Measurements from ENCODE around the gene GRM7.

The GRM7 gene

GRCh38 chr3:7432610-7433009, 571.7 kb downstream of the GRM7 start:
- no peak for TF ChIP-seq CTCF (IDR thresholded peaks at IDR 0.05; ENCODE audit: insufficient read depth, low read depth, low read length, missing control alignments)
- no peak overlapping the region for H3K4me3 ChIP-seq (ENCODE audit: low read depth, low read length)
- no peak for DNase-seq (ENCODE audit: low read depth)

GRCh38 chr3:7433073-7433472, 572.2 kb downstream of the GRM7 start:
- no peak for DNase-seq (ENCODE audit: low read depth)
- no peak overlapping the region for H3K4me3 ChIP-seq (ENCODE audit: low read depth, low read length)
- TF ChIP-seq CTCF (IDR thresholded peaks at IDR 0.05; ENCODE audit: insufficient read depth, low read depth, low read length, missing control alignments) = no peak

- no peak overlapping the region for H3K4me3 ChIP-seq (ENCODE audit: low read depth, low read length)
- TF ChIP-seq CTCF (IDR thresholded peaks at IDR 0.05; ENCODE audit: insufficient read depth, low read depth, low read length, missing control alignments) = no peak
- DNase-seq (ENCODE audit: low read depth) = no peak
These were observed 575.6 kb downstream of the GRM7 start for GRCh38 chr3:7436542-7436941.

GRCh38 chr3:7437231-7437630, 576.3 kb downstream of the GRM7 start:
- H3K4me3 ChIP-seq (ENCODE audit: low read depth, low read length) = no peak overlapping the region
- TF ChIP-seq CTCF (IDR thresholded peaks at IDR 0.05; ENCODE audit: insufficient read depth, low read depth, low read length, missing control alignments) = no peak
- no peak for DNase-seq (ENCODE audit: low read depth)

- DNase-seq (ENCODE audit: low read depth) = no peak
- TF ChIP-seq CTCF (IDR thresholded peaks at IDR 0.05; ENCODE audit: insufficient read depth, low read depth, low read length, missing control alignments) = no peak
- no peak overlapping the region for H3K4me3 ChIP-seq (ENCODE audit: low read depth, low read length)
These were observed 578.3 kb downstream of the GRM7 start for GRCh38 chr3:7439101-7439680.

- no peak for TF ChIP-seq CTCF (IDR thresholded peaks at IDR 0.05; ENCODE audit: insufficient read depth, low read depth, low read length, missing control alignments)
- no peak for DNase-seq (ENCODE audit: low read depth)
- no peak overlapping the region for H3K4me3 ChIP-seq (ENCODE audit: low read depth, low read length)
These were observed 584.0 kb downstream of the GRM7 start for GRCh38 chr3:7444886-7445285.

- no peak for DNase-seq (ENCODE audit: low read depth)
- H3K4me3 ChIP-seq (ENCODE audit: low read depth, low read length) = no peak overlapping the region
- no peak for TF ChIP-seq CTCF (IDR thresholded peaks at IDR 0.05; ENCODE audit: insufficient read depth, low read depth, low read length, missing control alignments)
These were observed 584.4 kb downstream of the GRM7 start for GRCh38 chr3:7445331-7445730.
